Measurements from ENCODE around the gene KRTAP12-1.

The KRTAP12-1 gene

GRCh38 chr21:44681861-44682579 lies at the start of gene KRTAP12-1:
Gene KRTAP12-1 (minus strand): TSS chr21:44682163. CDS start chr21:44682123, 40 bp downstream.
- no peak for DNase-seq

- no peak for DNase-seq
Observed at GRCh38 chr21:44730951-44731579, 49.1 kb upstream of the KRTAP12-1 start.

GRCh38 chr21:44730028-44730395 lies 48.0 kb upstream of the KRTAP12-1 start:
- no peak for DNase-seq

- no peak for DNase-seq
Observed at GRCh38 chr21:44729336-44730027, 47.5 kb upstream of the KRTAP12-1 start.

- DNase-seq, result no peak
Observed at GRCh38 chr21:44728716-44729115, 46.8 kb upstream of the KRTAP12-1 start.

- DNase-seq, result no peak
Observed at GRCh38 chr21:44727757-44728156, 45.8 kb upstream of the KRTAP12-1 start.

GRCh38 chr21:44727321-44727720 lies 45.4 kb upstream of the KRTAP12-1 start:
- no peak for DNase-seq

- no peak for DNase-seq
Observed at GRCh38 chr21:44726826-44727225, 44.9 kb upstream of the KRTAP12-1 start.

GRCh38 chr21:44724926-44725325 lies 43.0 kb upstream of the KRTAP12-1 start:
- DNase-seq, result no peak

GRCh38 chr21:44724196-44724595 lies 42.2 kb upstream of the KRTAP12-1 start:
- DNase-seq, result no peak

- no peak for DNase-seq
Observed at GRCh38 chr21:44723177-44724131, 41.5 kb upstream of the KRTAP12-1 start.

- no peak for DNase-seq
Observed at GRCh38 chr21:44722731-44723130, 40.8 kb upstream of the KRTAP12-1 start.

GRCh38 chr21:44720170-44720569 lies 38.2 kb upstream of the KRTAP12-1 start:
- no peak for DNase-seq

GRCh38 chr21:44718571-44718970 lies 36.6 kb upstream of the KRTAP12-1 start:
- DNase-seq, result no peak

GRCh38 chr21:44718093-44718492 lies 36.1 kb upstream of the KRTAP12-1 start:
- no peak for DNase-seq

GRCh38 chr21:44716984-44717383 lies 35.0 kb upstream of the KRTAP12-1 start:
- DNase-seq, result no peak

GRCh38 chr21:44714905-44715304 lies 32.9 kb upstream of the KRTAP12-1 start:
- no peak for DNase-seq

GRCh38 chr21:44713846-44714245 lies 31.9 kb upstream of the KRTAP12-1 start:
- DNase-seq, result no peak

GRCh38 chr21:44713130-44713529 lies 31.2 kb upstream of the KRTAP12-1 start:
- DNase-seq, result no peak

- DNase-seq, result no peak
Observed at GRCh38 chr21:44712203-44713028, 30.5 kb upstream of the KRTAP12-1 start.

GRCh38 chr21:44711327-44712202 lies 29.6 kb upstream of the KRTAP12-1 start, which contains the start of gene TSPEAR:
Gene TSPEAR (minus strand): TSS chr21:44711572. CDS start chr21:44711514, 58 bp downstream.
- DNase-seq, result no peak
